Tibial nerve (tissue), 4 donors: ENCODE data around the gene LCE2C.

ENCODE experiments used
- EP300 ChIP-seq, 2 donors: sonication (generic); formaldehyde crosslinking; IDR thresholded peaks; one replicate each; pipeline ENCODE4 v1.6.1; 2017; ENCODE audit warnings: antibody characterized with exemption in 2 of 2, mild to moderate bottlenecking in 1 of 2
- POLR2A ChIP-seq, 2 donors: fragments of 450-650 bp; IDR thresholded peaks; one replicate each; pipeline ENCODE4 v1.6.1; 2017; ENCODE audit warnings: antibody characterized with exemption in 2 of 2, mild to moderate bottlenecking in 2 of 2, moderate library complexity in 2 of 2
- TF ChIP-seq, protein P1 (sequence below), 5 experiments: fragments of 200-600 bp in 3 of 5; fragments of 450-650 bp in 2 of 5; sonication (generic) in 3 of 5; IDR thresholded peaks; one replicate each; pipeline ENCODE4 v1.5.1; 2016 to 2019; ENCODE audit warnings: antibody characterized with exemption in 5 of 5, mild to moderate bottlenecking in 3 of 5, moderate library complexity in 2 of 5

DNA sequence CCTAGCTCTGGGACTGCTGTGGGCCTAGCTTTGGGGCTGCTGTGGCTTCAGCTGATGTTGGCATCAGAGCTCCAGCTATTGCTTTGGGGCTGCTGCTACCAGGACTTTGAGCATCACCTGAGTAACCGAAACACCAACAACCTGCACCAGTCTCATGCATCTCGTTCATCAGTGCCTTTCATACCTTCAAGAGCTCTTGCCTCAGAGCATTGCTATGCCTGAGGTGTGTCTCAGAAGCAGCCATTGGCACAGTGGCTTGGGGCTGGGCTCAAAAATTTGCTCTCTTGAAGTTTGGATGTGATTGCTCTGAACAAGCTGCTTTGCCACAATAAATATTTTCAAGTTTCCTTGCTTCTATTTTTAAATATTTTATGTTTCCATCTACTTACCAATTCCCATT is 18.6 kb upstream of the LCE2C start:
- TF ChIP-seq, protein P1, sequence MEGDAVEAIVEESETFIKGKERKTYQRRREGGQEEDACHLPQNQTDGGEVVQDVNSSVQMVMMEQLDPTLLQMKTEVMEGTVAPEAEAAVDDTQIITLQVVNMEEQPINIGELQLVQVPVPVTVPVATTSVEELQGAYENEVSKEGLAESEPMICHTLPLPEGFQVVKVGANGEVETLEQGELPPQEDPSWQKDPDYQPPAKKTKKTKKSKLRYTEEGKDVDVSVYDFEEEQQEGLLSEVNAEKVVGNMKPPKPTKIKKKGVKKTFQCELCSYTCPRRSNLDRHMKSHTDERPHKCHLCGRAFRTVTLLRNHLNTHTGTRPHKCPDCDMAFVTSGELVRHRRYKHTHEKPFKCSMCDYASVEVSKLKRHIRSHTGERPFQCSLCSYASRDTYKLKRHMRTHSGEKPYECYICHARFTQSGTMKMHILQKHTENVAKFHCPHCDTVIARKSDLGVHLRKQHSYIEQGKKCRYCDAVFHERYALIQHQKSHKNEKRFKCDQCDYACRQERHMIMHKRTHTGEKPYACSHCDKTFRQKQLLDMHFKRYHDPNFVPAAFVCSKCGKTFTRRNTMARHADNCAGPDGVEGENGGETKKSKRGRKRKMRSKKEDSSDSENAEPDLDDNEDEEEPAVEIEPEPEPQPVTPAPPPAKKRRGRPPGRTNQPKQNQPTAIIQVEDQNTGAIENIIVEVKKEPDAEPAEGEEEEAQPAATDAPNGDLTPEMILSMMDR (IDR thresholded peaks at IDR 0.05), result no peak
- TF ChIP-seq POLR2A (IDR thresholded peaks at IDR 0.05) (no peak), EP300 (IDR thresholded peaks at IDR 0.05) (no peak)
